SK-N-SH (cell line): ENCODE results near the gene TYROBP.

Experiments
- EZH2phosphoT487 ChIP-seq: fragments of 200-600 bp; sonication (generic); IDR thresholded peaks from 2 replicates; pipeline ENCODE4 v1.6.1; 2017; ENCODE audit warnings: low read depth, mixed run types, mild to moderate bottlenecking, antibody characterized with exemption, moderate library complexity, borderline replicate concordance
- TEAD4 ChIP-seq: IDR thresholded peaks from 2 replicates; pipeline ENCODE4 v1.4.0; 2012; ENCODE audit warnings: mild to moderate bottlenecking, borderline replicate concordance; ENCODE audit not compliant: insufficient read depth
- USF1 ChIP-seq: IDR thresholded peaks from 2 replicates; pipeline ENCODE4 v1.4.0; 2012; ENCODE audit warnings: low read depth, borderline replicate concordance

GRCh38 chr19:35942235-35942634, 34.1 kb upstream of the TYROBP start:
- TF ChIP-seq EZH2phosphoT487 (no peak), TEAD4 (no peak), USF1 (no peak)
